Trophoblast cell (in vitro differentiated cells and primary cell): ENCODE measurements around the gene HDAC11.
"Not testable (repeated sequence)": the region's sequence is repeated elsewhere in the genome, so short reads cannot be mapped to it uniquely, and the experiment has no call there.

Experiments used
- DNase-seq, 2 donors: peaks; one replicate each; pipeline ENCODE4 v3.0.0-alpha.2; 2016
- H2AFZ ChIP-seq: 2 replicates; pipeline ENCODE4 v1.6.1; 2013; ENCODE audit warnings: low read length, moderate library complexity, mild to moderate bottlenecking; ENCODE audit not compliant: insufficient read depth, poor library complexity
- H2AK5ac ChIP-seq: 2 replicates; pipeline ENCODE4 v1.6.1; 2013; ENCODE audit warnings: mild to moderate bottlenecking, low read length
- H2BK120ac ChIP-seq: 2 replicates; pipeline ENCODE4 v1.6.1; 2013; ENCODE audit warnings: low read length, mild to moderate bottlenecking, moderate library complexity; ENCODE audit not compliant: insufficient read depth, poor library complexity
- H2BK12ac ChIP-seq: 2 replicates; pipeline ENCODE4 v1.6.1; 2013; ENCODE audit warnings: mild to moderate bottlenecking, low read length, moderate library complexity
- H2BK5ac ChIP-seq: 2 replicates; pipeline ENCODE4 v1.6.1; 2013; ENCODE audit warnings: low read length, low read depth, moderate library complexity, mild to moderate bottlenecking; ENCODE audit not compliant: poor library complexity
- H3K14ac ChIP-seq: 2 replicates; pipeline ENCODE4 v1.6.1; 2013; ENCODE audit warnings: mild to moderate bottlenecking, low read length
- H3K18ac ChIP-seq: 2 replicates; pipeline ENCODE4 v1.6.1; 2013; ENCODE audit warnings: mild to moderate bottlenecking, low read length
- H3K23ac ChIP-seq: 2 replicates; pipeline ENCODE4 v1.6.1; 2013; ENCODE audit warnings: low read length
- H3K27ac ChIP-seq: 2 replicates; pipeline ENCODE4 v1.5.1; 2013; ENCODE audit warnings: low read depth, mild to moderate bottlenecking, inconsistent platforms, low read length, moderate library complexity
- H3K27me3 ChIP-seq: 2 replicates; pipeline ENCODE4 v1.6.1; 2013; ENCODE audit warnings: inconsistent platforms, mild to moderate bottlenecking, low read length, moderate library complexity; ENCODE audit not compliant: insufficient read depth
- H3K36me3 ChIP-seq, 2 experiments: 1 replicate in 1 of 2; 2 replicates in 1 of 2; pipeline ENCODE4 v1.6.1; 2013; ENCODE audit warnings: low read length in 2 of 2, mild to moderate bottlenecking in 2 of 2, moderate library complexity in 1 of 2; ENCODE audit not compliant: insufficient read depth in 2 of 2, control insufficient read depth in 1 of 2
- H3K4ac ChIP-seq: 2 replicates; pipeline ENCODE4 v1.6.1; 2013; ENCODE audit warnings: low read depth, mild to moderate bottlenecking, low read length, moderate library complexity
- H3K4me1 ChIP-seq, 2 experiments: 1 replicate in 1 of 2; 2 replicates in 1 of 2; pipeline ENCODE4 v1.6.1; 2013; ENCODE audit warnings: low read length in 2 of 2, mild to moderate bottlenecking in 2 of 2, moderate library complexity in 1 of 2; ENCODE audit not compliant: insufficient read depth in 2 of 2, control insufficient read depth in 1 of 2
- H3K4me2 ChIP-seq: 2 replicates; pipeline ENCODE4 v1.6.1; 2013; ENCODE audit warnings: inconsistent platforms, mild to moderate bottlenecking, low read length, moderate library complexity
- H3K4me3 ChIP-seq: 2 replicates; pipeline ENCODE4 v1.5.1; 2013; ENCODE audit warnings: mild to moderate bottlenecking, low read depth, low read length, inconsistent platforms
- H3K79me1 ChIP-seq: one replicate; pipeline ENCODE4 v1.6.1; 2013; ENCODE audit warnings: low read length
- H3K79me2 ChIP-seq: 2 replicates; pipeline ENCODE4 v1.6.1; 2013; ENCODE audit warnings: low read length, mild to moderate bottlenecking; ENCODE audit not compliant: control insufficient read depth, insufficient read depth, poor library complexity
- H3K9ac ChIP-seq: 2 replicates; pipeline ENCODE4 v1.6.1; 2013; ENCODE audit warnings: mild to moderate bottlenecking, low read length
- H3K9me3 ChIP-seq: 2 replicates; pipeline ENCODE4 v1.6.1; 2013; ENCODE audit warnings: low read depth, mild to moderate bottlenecking, control low read depth, inconsistent platforms, low read length; ENCODE audit not compliant: insufficient read depth
- H4K12ac ChIP-seq: 2 replicates; pipeline ENCODE4 v1.6.1; 2013; ENCODE audit warnings: low read depth, mild to moderate bottlenecking, low read length, moderate library complexity
- H4K8ac ChIP-seq: 2 replicates; pipeline ENCODE4 v1.6.1; 2013; ENCODE audit warnings: low read depth, mild to moderate bottlenecking, low read length, moderate library complexity
- H4K91ac ChIP-seq: one replicate; pipeline ENCODE4 v1.6.1; 2013; ENCODE audit warnings: low read depth, mild to moderate bottlenecking, low read length, moderate library complexity
- WGBS: extraction: QIAGEN DNeasy Blood & Tissue Kit; methylation state at CpG from one replicate; pipeline ENCODE4 v1.1.7; 2013; ENCODE audit warnings: missing lambda C conversion rate; ENCODE audit not compliant: insufficient read length, insufficient coverage; ENCODE audit errors: extremely low coverage; 5-methylcytosine and 5-hydroxymethylcytosine counted together

HDAC11 gene

DNA sequence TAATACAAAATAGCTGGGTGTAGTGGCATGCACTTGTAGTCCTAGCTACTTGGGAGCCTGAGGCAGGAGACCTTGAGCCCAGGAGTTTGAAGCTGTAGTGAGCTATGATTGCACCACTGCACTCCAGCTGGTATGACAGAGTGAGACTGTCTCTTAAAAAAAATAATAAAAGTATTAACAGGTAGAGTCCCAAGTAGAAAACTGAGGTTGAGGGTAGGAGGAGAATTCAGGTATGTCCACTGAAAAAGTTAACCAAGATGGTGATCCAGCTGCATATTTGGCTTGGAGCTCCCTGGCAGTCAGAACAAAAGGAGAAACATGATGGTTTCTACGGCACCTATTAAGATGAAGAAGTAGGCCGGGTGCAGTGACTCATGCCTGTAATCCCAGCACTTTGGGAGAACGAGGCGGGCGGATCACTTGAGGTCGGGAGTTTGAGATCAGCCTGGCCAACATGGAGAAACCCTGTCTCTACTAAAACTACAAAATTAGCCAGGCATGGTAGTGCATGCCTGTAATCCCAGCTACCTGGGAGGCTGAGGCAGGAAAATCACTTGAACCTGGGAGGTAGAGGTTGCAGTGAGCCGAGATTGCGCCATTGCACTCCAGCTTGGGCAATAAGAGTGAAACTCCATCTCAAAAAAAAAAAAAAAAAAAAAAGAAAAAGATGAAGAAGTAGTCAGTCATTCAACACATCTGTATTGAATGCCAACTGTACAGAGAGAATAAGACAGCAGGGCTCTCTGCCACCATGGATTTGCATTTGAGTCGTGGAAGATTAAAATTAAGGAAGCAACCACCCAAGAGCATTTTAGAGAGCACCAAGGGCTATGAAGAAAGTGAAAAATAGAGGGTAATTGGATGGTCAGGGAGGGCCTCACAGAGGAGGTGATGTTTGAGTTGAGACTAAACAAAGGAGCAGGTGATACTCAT is 5.8 kb downstream of the HDAC11 start:
- H3K14ac ChIP-seq, H3K36me3 ChIP-seq, H2BK5ac ChIP-seq, H3K4ac ChIP-seq, H4K91ac ChIP-seq, H3K9me3 ChIP-seq, H3K23ac ChIP-seq, H3K9ac ChIP-seq, H3K4me3 ChIP-seq, H4K12ac ChIP-seq, H2BK12ac ChIP-seq, H3K27me3 ChIP-seq, H2AK5ac ChIP-seq, H3K18ac ChIP-seq, H3K4me2 ChIP-seq, H3K79me2 ChIP-seq, H3K79me1 ChIP-seq, H2BK120ac ChIP-seq, H2AFZ ChIP-seq, H3K27ac ChIP-seq, H3K4me1 ChIP-seq, H4K8ac ChIP-seq: not testable (repeated sequence)
- WGBS: no CpG with 5 or more reads among the region's 9 CpGs
- DNase-seq: peak; percentile 48 to 73

DNA sequence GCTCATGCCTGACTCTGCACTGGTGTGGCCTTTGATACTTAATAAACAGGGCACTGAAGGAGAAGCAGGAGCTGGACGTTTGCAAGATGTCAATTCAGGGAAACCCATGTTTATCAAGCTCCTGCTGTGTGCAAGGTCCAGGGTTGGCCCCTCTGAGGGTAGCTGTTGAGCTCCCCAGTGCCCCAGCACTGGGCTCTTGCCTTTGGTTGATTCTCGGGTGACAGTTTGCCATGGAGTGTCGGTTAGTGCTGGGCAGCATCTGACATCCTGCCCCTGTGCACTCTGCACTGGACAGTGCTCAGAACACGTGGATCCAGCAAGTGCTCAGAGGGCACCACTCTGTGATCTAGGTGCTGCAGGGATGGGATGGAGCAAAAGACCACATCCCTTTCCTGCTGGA is 7.3 kb downstream of the HDAC11 start:
- Histone ChIP-seq H4K12ac (no peak overlapping the region), H3K27ac (no peak overlapping the region), H2BK12ac (no peak overlapping the region), H3K9ac (no peak overlapping the region), H2BK120ac (no peak overlapping the region), H4K8ac (no peak overlapping the region), H2BK5ac (no peak overlapping the region), H2AK5ac (no peak overlapping the region), H3K79me2 (no peaks in the 10 kb centered on the region), H3K4me3 (no peak overlapping the region), H3K27me3 (no peaks in the 10 kb centered on the region), H2AFZ (no peak overlapping the region), H3K4me2 (no peak overlapping the region), H3K36me3 (no peaks in the 10 kb centered on the region), H3K4ac (no peak overlapping the region), H3K4me1 (peaks cover 4 to 9% of the 10 kb centered on the region in 2 experiments), H3K14ac (no peak overlapping the region), H4K91ac (no peak overlapping the region), H3K23ac (no peak overlapping the region), H3K18ac (no peak overlapping the region), H3K79me1 (no peaks in the 10 kb centered on the region), H3K9me3 (peaks cover 4% of the 10 kb centered on the region)
- no peak for DNase-seq
- no CpG with 5 or more reads among the region's 4 CpGs for WGBS

DNA sequence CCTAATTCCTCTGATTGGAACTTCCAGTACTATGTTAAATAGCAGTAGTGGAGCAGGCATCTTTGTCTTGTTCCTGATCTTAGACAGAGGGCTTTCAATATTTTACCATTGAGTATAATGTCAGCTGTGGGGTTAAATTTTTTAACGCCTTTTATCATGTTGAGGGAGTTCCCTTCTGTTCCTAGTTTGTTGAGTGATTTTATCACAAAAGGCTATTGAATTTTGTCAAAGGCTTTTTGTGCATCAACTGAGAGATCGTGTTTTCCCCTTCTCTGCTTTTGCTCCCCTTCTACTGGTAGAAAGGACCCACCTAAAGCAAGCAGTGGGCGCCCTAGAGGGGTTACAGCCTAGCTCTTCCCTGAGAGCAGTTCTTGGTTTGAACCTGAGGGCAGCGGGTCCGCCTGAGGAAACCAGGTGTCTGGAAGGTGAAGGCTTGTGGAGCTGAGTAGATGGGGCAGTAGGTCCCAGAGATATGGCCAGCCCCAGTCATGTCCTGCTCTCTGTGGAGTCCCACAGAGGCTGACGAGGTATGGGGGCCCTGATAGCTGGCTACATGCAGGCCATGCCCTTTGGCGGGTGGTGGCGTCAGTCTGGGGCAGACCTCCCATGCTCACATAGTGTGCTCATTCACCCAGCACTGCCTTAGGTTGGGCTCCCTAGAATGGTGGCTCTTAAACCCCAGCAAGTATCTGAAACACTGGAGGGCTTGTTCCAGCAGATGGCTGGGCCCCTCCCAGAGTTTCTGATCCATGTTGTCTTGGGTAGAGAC is 11.3 kb downstream of the HDAC11 start:
- Histone ChIP-seq H3K27ac (no peak overlapping the region), H3K79me1 (no peaks in the 10 kb centered on the region), H3K4me2 (no peak overlapping the region), H2BK5ac (no peak overlapping the region), H3K9me3 (peaks cover 4% of the 10 kb centered on the region), H2BK120ac (no peak overlapping the region), H3K18ac (no peak overlapping the region), H2AFZ (no peak overlapping the region), H3K27me3 (no peaks in the 10 kb centered on the region), H2AK5ac (no peak overlapping the region), H3K14ac (no peak overlapping the region), H3K36me3 (no peaks in the 10 kb centered on the region), H3K79me2 (no peaks in the 10 kb centered on the region), H3K9ac (no peak overlapping the region), H3K4ac (no peak overlapping the region), H3K23ac (no peak overlapping the region), H4K91ac (no peak overlapping the region), H3K4me1 (no peaks in the 10 kb centered on the region), H4K8ac (no peak overlapping the region), H4K12ac (no peak overlapping the region), H3K4me3 (no peak overlapping the region), H2BK12ac (no peak overlapping the region)
- DNase-seq: no peak
- whole genome bisulfite sequencing: no CpG with 5 or more reads among the region's 8 CpGs

DNA sequence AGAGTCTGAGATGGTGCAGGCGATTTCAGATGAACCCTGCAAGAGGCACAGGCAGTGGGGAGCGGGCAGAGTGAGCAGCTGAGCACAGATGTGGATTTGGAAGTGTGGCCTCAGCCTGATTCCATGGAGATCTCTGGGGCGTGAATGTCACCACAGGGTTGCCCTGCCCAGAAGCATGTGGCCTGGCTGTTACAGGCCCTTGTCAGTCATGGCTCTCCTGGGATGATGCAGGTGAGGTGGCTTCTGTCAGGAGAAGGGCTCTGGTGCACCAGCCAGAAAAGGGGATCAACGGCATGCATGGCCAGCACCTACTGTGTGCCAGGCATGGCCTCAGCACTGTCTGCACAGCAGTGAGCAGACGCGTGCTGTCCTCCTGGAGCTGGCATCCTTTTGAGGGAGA is 11.9 kb downstream of the HDAC11 start:
- no peak for DNase-seq
- Histone ChIP-seq H3K4me2 (no peak overlapping the region), H4K91ac (no peak overlapping the region), H3K18ac (no peak overlapping the region), H3K9me3 (peaks cover 4% of the 10 kb centered on the region), H2BK5ac (no peak overlapping the region), H3K14ac (no peak overlapping the region), H3K27ac (no peak overlapping the region), H3K9ac (no peak overlapping the region), H2BK12ac (no peak overlapping the region), H3K4me3 (no peak overlapping the region), H3K79me1 (no peaks in the 10 kb centered on the region), H2BK120ac (no peak overlapping the region), H3K4ac (no peak overlapping the region), H3K4me1 (no peaks in the 10 kb centered on the region), H2AFZ (no peak overlapping the region), H2AK5ac (no peak overlapping the region), H3K27me3 (no peaks in the 10 kb centered on the region), H3K36me3 (no peaks in the 10 kb centered on the region), H4K8ac (no peak overlapping the region), H3K23ac (no peak overlapping the region), H3K79me2 (no peaks in the 10 kb centered on the region), H4K12ac (no peak overlapping the region)
- no CpG with 5 or more reads among the region's 6 CpGs for WGBS
